NCI-H1417 (cell line): Measurements from ENCODE around the gene CDK12.

Experiments used
- DNase-seq, 3 experiments: peaks; one replicate each; lab custom pipeline; 2025; lab: John Stamatoyannopoulos, UW

CDK12 gene

GRCh38 chr17:39582658-39583057 is 121.4 kb downstream of the CDK12 start:
- no peak for DNase-seq
